ENCODE data around the gene TANGO2. TPM values are rescaled to one million over a fixed set of nuclear protein-coding genes. Genes with fewer than 3 reads are reported as not detected.

TANGO2 gene
- total RNA-seq, 4 donors from 2014 or later: 24.3 to 46.7 (median 37.5) TPM

GRCh38 chr22:19989725-19990067 is 31.2 kb upstream of the TANGO2 start:
- TF ChIP-seq CTCF (IDR thresholded peaks at IDR 0.05; ENCODE audit: low read depth): no peak

GRCh38 chr22:19990188-19990587 is 30.7 kb upstream of the TANGO2 start:
- no peak for TF ChIP-seq CTCF (IDR thresholded peaks at IDR 0.05; ENCODE audit: low read depth)

- no peak for TF ChIP-seq CTCF (IDR thresholded peaks at IDR 0.05; ENCODE audit: low read depth)
Measured at GRCh38 chr22:19990609-19991394, 30.1 kb upstream of the TANGO2 start.

- TF ChIP-seq CTCF (IDR thresholded peaks at IDR 0.05; ENCODE audit: low read depth): no peak
Measured at GRCh38 chr22:19991395-19991644, 29.6 kb upstream of the TANGO2 start.

- TF ChIP-seq CTCF (IDR thresholded peaks at IDR 0.05; ENCODE audit: low read depth): no peak
Measured at GRCh38 chr22:19991645-19992451, 29.1 kb upstream of the TANGO2 start.

GRCh38 chr22:19992481-19992911 is 28.4 kb upstream of the TANGO2 start:
- no peak for TF ChIP-seq CTCF (IDR thresholded peaks at IDR 0.05; ENCODE audit: low read depth)

GRCh38 chr22:19992921-19993355 is 28.0 kb upstream of the TANGO2 start:
- TF ChIP-seq CTCF (IDR thresholded peaks at IDR 0.05; ENCODE audit: low read depth): no peak
